ENCODE data around the gene TMPRSS5.

TMPRSS5 gene

GRCh38 chr11:113728814-113729213, 22.7 kb upstream of the TMPRSS5 start:
- no peak overlapping the region for H3K4me3 ChIP-seq (ENCODE audit: low read depth, low read length)
- no peak for TF ChIP-seq CTCF (IDR thresholded peaks at IDR 0.05; ENCODE audit: low read depth, low read length)

DNA sequence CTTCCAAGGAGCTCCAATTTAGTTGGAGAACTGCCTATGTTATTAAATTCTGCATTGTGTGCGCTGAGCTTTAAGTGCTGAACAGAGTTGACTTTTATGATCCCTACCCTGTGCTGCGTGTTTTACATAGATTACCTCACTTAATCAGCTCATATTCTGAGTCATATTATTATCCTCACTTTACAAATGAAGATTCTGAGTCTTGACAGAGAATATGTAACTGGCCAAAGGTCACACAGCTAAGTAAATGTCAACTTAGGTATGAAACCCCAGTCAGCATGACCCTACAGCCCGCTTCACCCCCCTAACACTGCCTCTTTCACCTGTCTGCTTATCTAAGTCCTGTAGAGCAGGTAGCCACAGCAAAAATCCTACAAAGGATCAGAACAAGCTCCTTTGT, 19.8 kb upstream of the TMPRSS5 start:
- TF ChIP-seq CTCF (IDR thresholded peaks at IDR 0.05; ENCODE audit: low read depth, low read length), result no peak
- H3K4me3 ChIP-seq (ENCODE audit: low read depth, low read length), result no peak overlapping the region

DNA sequence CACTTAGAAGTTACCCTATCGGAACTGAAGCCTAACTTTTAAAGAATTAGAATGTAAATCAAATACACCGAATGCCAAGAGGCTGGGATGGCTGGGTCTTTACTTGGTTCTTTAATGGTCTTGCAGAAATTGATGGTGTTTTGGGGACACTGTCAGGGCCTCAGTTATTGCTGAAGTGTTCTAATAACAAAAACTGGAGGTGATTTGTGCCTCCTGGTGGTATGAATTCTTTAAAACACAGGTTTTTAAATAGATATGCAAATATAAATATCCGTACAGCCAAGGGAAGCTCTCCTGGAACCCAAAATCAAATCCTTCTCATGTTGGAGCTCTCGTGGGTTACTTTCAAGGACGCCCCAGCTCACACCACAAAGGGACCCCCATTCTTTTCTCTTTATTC, 19.3 kb upstream of the TMPRSS5 start:
- TF ChIP-seq CTCF (IDR thresholded peaks at IDR 0.05; ENCODE audit: low read depth, low read length), result no peak
- no peak overlapping the region for H3K4me3 ChIP-seq (ENCODE audit: low read depth, low read length)

DNA sequence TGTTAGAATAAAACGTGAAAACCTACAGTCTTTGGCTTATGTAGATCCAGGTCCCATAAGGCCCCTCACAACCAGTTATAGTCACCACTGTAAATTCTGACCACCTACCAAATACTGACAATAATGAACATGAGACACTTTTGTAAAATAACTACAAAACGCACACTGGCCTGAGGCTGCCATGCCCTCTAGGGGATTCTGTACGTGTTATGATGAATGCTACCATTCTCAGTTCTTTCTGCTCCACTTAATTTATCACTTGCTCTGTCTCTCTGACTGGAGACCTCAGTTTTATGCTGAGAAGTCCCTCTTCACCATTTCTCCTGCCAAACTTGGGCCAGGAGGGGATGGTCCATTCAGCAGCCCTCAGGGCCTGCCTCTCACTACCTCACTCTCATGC, 18.7 kb upstream of the TMPRSS5 start:
- no peak for TF ChIP-seq CTCF (IDR thresholded peaks at IDR 0.05; ENCODE audit: low read depth, low read length)

DNA sequence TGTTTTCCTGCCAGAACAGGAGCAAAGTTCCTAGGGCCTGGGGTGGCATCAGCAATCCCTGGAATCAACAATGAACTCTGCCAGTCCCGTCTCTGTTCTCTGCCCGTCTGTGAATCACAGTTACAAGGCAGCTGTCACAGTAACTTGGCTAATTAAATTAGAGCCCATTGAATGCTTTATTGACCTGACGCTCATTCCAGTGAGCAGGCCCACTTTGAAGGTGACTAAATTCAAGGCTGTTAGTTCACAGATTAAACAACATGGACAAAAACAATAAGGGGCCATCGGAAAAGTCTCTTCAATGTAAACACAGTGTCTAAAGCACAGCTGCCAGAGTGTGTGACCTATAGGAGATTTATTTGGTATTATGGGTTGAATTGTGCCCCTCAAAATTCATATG, 17.7 kb upstream of the TMPRSS5 start:
- no peak overlapping the region for H3K4me3 ChIP-seq (ENCODE audit: low read depth, low read length)
- TF ChIP-seq CTCF (IDR thresholded peaks at IDR 0.05; ENCODE audit: low read depth, low read length), result no peak

More for the DNA sequence above, 18.7 kb upstream of the TMPRSS5 start:
- H3K4me3 ChIP-seq (ENCODE audit: low read depth, low read length), result no peak overlapping the region

DNA sequence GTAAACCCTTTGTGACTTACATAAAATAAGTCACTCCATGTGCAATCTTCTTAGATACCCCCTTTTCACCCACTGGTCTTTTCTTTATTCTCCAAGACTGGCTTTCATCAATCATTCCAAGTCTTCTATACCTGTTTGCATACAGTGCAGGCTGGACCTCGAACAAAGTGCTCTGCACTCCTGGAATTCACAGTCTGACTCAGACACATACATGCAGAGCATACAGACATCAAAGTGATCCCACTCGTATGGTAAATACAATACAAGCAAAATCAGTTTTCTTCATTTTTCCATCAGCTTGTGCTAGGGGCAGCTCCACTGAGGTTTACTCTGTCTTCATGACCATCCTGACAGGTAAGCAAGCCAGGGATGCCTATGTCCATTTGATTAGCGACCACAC, 16.8 kb upstream of the TMPRSS5 start:
- H3K4me3 ChIP-seq (ENCODE audit: low read depth, low read length), result no peak overlapping the region
- no peak for TF ChIP-seq CTCF (IDR thresholded peaks at IDR 0.05; ENCODE audit: low read depth, low read length)

GRCh38 chr11:113722221-113722620, 16.1 kb upstream of the TMPRSS5 start:
- no peak for TF ChIP-seq CTCF (IDR thresholded peaks at IDR 0.05; ENCODE audit: low read depth, low read length)
- H3K4me3 ChIP-seq (ENCODE audit: low read depth, low read length), result no peak overlapping the region

All from WI38 (cell line).